Fibroblast of skin of back (primary cell): ENCODE results near the gene ATOX1.

Source experiments
- DNase-seq: peaks from one replicate; pipeline ENCODE4 v3.0.0-alpha.2; 2013

The ATOX1 gene

GRCh38 chr5:151697452-151697851 lies 61.0 kb downstream of the ATOX1 start:
- DNase-seq = no peak

GRCh38 chr5:151696470-151697061 lies 61.9 kb downstream of the ATOX1 start:
- peak; percentile 100 for DNase-seq

- DNase-seq = no peak
Observed at GRCh38 chr5:151695464-151695863, 63.0 kb downstream of the ATOX1 start.

GRCh38 chr5:151694035-151694485 lies 64.4 kb downstream of the ATOX1 start:
- no peak for DNase-seq
